ENCODE measurements around the gene CDK2AP2.

DNA sequence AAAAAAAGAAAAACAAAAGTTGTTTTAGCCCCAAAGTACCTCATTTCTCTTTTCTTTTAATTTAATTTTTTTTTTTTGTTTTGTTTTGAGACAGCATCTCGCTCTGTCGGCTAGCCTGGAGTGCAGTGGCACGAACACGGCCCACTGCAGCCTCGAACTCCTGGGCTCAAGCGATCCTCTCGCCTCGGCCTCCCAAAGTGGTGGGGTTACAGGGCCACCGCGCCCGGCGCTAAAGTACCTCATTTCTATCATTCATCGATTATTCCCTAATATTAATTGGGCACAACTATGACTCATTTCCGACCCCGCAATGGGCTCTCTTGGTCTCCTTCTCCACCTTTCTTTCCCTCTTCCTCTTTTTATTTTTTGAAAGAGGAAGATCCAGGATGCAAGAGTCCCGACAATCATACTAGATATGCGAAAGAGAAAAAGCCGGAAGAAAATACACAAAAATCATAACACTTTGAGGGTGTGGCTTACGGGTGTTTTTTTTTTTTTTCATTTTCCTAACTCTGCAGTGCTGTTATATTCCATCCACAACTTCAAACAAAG, 25.6 kb downstream of the CDK2AP2 start:
- TF ChIP-seq, protein P1, sequence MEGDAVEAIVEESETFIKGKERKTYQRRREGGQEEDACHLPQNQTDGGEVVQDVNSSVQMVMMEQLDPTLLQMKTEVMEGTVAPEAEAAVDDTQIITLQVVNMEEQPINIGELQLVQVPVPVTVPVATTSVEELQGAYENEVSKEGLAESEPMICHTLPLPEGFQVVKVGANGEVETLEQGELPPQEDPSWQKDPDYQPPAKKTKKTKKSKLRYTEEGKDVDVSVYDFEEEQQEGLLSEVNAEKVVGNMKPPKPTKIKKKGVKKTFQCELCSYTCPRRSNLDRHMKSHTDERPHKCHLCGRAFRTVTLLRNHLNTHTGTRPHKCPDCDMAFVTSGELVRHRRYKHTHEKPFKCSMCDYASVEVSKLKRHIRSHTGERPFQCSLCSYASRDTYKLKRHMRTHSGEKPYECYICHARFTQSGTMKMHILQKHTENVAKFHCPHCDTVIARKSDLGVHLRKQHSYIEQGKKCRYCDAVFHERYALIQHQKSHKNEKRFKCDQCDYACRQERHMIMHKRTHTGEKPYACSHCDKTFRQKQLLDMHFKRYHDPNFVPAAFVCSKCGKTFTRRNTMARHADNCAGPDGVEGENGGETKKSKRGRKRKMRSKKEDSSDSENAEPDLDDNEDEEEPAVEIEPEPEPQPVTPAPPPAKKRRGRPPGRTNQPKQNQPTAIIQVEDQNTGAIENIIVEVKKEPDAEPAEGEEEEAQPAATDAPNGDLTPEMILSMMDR (IDR thresholded peaks at IDR 0.05): no peak
- TF ChIP-seq POLR2A (IDR thresholded peaks at IDR 0.05): no peak
